Brain microvascular endothelial cell (primary cell): ENCODE measurements around the gene EIF5.

Source experiments
- DNase-seq: peaks from one replicate; pipeline ENCODE4 v3.0.0-alpha.2; 2020
- H3K27ac ChIP-seq: fragments of 250-450 bp; sonication (Bioruptor Pico); 2 replicates; pipeline ENCODE4 v1.5.1; 2020; ENCODE audit warnings: mild to moderate bottlenecking, moderate library complexity
- H3K27me3 ChIP-seq: fragments of 250-450 bp; sonication (Bioruptor Pico); replicated peaks from 2 replicates; pipeline ENCODE4 v1.5.1; 2020; ENCODE audit warnings: mild to moderate bottlenecking
- H3K36me3 ChIP-seq: fragments of 250-450 bp; sonication (Bioruptor Pico); replicated peaks from 2 replicates; pipeline ENCODE4 v1.5.1; 2020; ENCODE audit warnings: mild to moderate bottlenecking
- H3K4me3 ChIP-seq: 2 replicates; pipeline ENCODE4 v1.5.1; 2011; ENCODE audit warnings: low read depth, mild to moderate bottlenecking, control low read depth, low read length, moderate library complexity
- in situ Hi-C: cut with HindIII; loops from 2 replicates; pipeline ENCODE4 v1.10.0; 2017; ENCODE audit warnings: low sequenced_read_pairs, low pct_ligation_motif_present
- TF ChIP-seq, protein P1 (sequence below): IDR thresholded peaks from 2 replicates; pipeline ENCODE4 v1.5.1; 2011; ENCODE audit warnings: low read depth, mild to moderate bottlenecking, moderate library complexity, low read length, control low read depth, inconsistent platforms; ENCODE audit errors: missing control alignments

Gene EIF5

DNA sequence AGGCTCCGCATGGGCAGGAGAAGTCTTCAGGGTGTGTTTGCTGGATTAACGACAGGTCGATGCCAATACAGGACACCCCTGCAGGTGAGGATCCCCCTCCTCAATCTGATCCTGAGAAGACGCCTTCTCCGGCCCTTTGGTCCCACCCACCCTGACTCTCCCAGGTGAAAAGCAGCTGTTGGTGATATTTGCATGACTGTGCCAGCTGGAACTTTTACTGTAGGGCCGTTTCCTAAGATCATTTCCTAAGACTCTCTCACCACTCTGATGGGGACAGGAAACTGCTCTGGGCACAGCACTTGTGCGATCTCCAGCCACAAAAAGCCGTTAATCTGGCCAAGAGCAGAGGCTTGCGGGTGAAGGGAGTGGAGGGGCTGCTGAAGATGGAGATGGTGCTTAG is 16.8 kb upstream of the EIF5 start:
- Histone ChIP-seq H3K27ac (no peak overlapping the region), H3K4me3 (no peak overlapping the region), H3K36me3 (no peaks in the 10 kb centered on the region), H3K27me3 (no peaks in the 10 kb centered on the region)
- no peak for DNase-seq
- TF ChIP-seq, protein P1, sequence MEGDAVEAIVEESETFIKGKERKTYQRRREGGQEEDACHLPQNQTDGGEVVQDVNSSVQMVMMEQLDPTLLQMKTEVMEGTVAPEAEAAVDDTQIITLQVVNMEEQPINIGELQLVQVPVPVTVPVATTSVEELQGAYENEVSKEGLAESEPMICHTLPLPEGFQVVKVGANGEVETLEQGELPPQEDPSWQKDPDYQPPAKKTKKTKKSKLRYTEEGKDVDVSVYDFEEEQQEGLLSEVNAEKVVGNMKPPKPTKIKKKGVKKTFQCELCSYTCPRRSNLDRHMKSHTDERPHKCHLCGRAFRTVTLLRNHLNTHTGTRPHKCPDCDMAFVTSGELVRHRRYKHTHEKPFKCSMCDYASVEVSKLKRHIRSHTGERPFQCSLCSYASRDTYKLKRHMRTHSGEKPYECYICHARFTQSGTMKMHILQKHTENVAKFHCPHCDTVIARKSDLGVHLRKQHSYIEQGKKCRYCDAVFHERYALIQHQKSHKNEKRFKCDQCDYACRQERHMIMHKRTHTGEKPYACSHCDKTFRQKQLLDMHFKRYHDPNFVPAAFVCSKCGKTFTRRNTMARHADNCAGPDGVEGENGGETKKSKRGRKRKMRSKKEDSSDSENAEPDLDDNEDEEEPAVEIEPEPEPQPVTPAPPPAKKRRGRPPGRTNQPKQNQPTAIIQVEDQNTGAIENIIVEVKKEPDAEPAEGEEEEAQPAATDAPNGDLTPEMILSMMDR: no peak
- in situ Hi-C loops: no loop called here

- no peak overlapping the region for H3K27ac ChIP-seq
- TF ChIP-seq, protein P1: no peak
- no peaks in the 10 kb centered on the region for H3K36me3 ChIP-seq
- in situ Hi-C loops: no loop called here
- H3K27me3 ChIP-seq: no peaks in the 10 kb centered on the region
- DNase-seq: no peak
- H3K4me3 ChIP-seq: no peak overlapping the region
Observed at GRCh38 chr14:103317976-103318580, 16.0 kb upstream of the EIF5 start.

DNA sequence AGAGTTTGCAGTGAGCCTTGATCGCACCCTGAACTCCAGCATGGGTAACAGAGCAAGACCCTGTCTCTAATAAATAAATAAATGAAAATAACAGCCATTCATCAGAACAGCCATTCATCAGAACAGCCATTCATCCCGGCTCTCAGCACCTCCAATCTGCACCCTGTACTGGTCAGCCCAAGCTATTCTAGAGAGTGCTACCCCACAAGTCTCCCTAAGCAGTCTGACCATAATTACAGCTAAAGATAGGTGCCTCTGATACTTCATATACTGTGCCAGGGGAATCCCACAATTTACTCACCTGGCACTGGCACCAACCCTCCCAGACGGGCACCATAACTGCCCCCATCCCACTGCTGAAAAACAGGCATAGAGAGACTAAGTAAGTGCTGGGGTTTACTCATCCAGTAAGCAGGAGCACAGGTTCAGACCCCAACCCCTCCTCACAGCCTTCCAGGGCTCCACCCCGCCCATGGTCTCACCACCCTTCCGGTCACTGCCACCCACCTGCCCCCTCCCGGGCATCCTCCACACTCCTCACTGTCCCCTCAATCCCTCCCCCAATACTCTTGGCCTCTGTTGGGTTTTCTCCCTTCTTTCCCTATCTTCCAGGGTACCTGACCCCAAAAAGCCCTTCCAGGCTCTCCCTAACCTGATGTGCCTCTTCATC is 15.2 kb upstream of the EIF5 start:
- in situ Hi-C loops: no loop called here
- no peak for DNase-seq
- TF ChIP-seq, protein P1: no peak
- H3K27me3 ChIP-seq: no peaks in the 10 kb centered on the region
- H3K4me3 ChIP-seq: no peak overlapping the region
- no peak overlapping the region for H3K27ac ChIP-seq
- no peaks in the 10 kb centered on the region for H3K36me3 ChIP-seq

GRCh38 chr14:103319422-103319821 is 14.6 kb upstream of the EIF5 start:
- no peak for DNase-seq
- Histone ChIP-seq H3K4me3 (no peak overlapping the region), H3K27ac (no peak overlapping the region), H3K27me3 (no peaks in the 10 kb centered on the region), H3K36me3 (no peaks in the 10 kb centered on the region)
- TF ChIP-seq, protein P1: no peak
- in situ Hi-C loops: no loop called here

GRCh38 chr14:103326078-103326477 is 8.0 kb upstream of the EIF5 start:
- TF ChIP-seq, protein P1: no peak
- H3K27ac ChIP-seq: no peak overlapping the region
- in situ Hi-C loops: no loop called here
- no peak for DNase-seq
- H3K4me3 ChIP-seq: no peak overlapping the region
- H3K27me3 ChIP-seq: no peaks in the 10 kb centered on the region
- no peaks in the 10 kb centered on the region for H3K36me3 ChIP-seq

- no peak for DNase-seq
- in situ Hi-C loops: no loop called here
- H3K36me3 ChIP-seq: no peaks in the 10 kb centered on the region
- no peaks in the 10 kb centered on the region for H3K27me3 ChIP-seq
- TF ChIP-seq, protein P1: no peak
- H3K27ac ChIP-seq: no peak overlapping the region
- H3K4me3 ChIP-seq: no peak overlapping the region
Observed at GRCh38 chr14:103328941-103329340, 5.1 kb upstream of the EIF5 start.
